Raji (cell line): Measurements from ENCODE around the gene KAT2B.

ENCODE experiments used
- POLR2A ChIP-seq: IDR thresholded peaks from 2 replicates; pipeline ENCODE4 v1.6.1; 2011; ENCODE audit warnings: low read depth, low read length, control low read depth; ENCODE audit not compliant: insufficient read depth

The KAT2B gene

DNA sequence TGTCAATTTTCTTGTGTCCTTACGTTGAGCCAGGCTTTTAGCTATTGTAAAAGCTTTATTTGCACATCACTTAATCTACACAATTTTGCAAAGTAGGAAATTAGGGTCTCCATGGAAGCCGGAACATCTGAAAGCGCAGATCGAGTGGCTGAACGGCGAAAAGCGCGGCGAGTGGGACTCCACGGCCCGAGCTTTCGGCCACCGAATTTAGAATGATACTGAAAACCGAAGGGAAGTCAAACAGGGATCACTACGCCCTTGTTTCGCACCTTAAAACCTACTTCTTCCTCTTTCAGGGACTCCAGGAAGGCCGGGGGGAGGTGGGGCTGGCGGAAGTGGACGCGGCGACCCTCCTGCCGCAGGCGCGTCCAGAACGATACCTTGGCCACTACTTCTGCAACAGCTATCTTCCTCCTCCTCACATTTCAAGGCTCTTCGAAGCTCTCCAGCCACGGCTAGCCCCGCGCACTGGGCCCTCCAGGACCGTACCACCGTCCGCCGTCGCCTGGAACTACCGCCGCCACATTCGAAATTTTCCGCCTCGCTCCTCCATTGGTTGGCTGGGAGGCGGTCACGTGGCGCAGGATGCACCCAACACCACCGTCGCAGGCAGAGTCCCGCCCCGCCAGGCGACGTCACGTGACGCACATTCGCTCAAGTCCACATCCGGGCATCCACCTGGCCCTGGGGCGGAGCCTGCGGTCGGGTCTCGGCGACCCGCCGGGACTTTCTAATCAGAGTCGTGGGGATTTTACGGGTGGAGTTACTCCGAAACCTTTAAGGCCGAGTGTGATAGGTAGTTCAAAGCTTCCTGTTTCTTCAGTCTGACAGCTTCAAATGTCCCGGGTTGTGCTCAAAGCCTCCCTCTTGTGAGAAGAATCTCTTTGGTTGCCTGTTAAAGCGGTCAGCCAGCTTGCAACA is 145.7 kb downstream of the KAT2B start, which contains the start of gene SGO1:
Gene SGO1, minus strand, starts transcription at position 528 of the 921 bp plus-strand sequence. CDS start 2,179 bp downstream, outside the sequence.
- TF ChIP-seq POLR2A: peak; percentile 77

DNA sequence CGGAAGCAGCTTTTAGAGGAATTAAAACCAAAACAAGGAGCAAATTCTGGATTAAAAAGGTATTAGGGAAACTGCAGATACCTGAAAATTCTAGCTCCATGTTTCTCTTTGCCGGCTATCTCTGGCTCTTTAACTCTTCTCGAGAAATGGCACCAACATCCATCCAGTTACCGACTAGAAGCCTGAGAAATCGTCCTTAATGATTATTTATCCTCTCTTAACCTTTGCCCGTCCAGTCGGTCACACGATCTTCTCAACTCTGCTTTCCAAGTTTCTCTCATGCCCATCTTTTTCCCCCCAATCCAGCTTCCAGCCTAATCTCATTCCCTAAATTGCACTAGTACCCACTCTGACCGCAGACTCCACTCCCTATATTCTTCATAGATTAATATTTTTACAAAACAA is 146.4 kb downstream of the KAT2B start:
- TF ChIP-seq POLR2A: no peak

DNA sequence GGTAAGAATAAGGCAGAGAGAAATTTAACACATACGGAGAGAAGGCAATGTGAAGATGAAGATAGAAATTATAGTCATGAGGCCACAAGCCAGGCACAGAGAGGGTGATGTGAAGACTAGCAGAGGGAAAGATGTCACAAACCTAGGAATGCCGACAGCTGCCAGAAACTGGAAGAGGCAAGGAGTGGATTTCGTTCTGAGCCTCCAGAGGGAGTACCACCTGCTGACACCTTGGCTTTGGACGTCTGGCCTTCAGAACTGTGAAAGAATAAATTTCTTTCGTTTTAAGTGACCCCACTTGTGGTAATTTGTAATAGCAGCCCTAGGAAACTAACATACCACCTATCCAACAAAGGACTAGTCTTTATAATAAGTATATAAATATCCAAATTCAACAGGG is 150.7 kb downstream of the KAT2B start:
- no peak for TF ChIP-seq POLR2A

DNA sequence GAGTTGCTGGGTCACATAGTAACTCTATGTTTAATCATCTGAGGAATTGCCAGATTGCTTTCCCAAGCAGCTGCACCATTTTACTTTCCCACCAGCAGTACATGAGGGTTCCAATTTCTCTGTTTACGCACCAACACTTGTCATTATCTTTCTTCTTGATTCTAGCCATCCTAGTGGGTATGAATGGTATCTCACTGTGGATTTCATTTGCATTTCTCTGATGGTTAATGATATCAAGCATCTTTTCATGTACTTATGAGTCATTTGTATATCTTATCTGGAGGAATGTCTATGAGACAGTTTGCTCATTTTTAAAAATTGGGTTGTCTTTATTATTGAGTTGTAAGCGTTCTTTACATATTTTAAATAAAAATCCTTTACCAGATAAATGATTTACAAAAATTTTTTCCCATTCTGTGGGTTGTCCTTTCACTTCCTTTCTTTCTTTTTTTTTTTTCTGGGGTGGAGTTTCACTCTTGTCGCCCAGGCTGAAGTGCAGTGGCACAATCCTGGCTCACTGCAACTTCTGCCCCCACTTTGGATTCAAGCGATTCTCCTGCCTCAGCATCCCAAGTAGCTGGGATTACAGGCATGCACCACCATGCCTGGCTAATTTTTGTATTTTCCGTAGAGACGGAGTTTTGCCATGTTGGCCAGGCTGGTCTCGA is 154.7 kb downstream of the KAT2B start:
- TF ChIP-seq POLR2A: no peak

DNA sequence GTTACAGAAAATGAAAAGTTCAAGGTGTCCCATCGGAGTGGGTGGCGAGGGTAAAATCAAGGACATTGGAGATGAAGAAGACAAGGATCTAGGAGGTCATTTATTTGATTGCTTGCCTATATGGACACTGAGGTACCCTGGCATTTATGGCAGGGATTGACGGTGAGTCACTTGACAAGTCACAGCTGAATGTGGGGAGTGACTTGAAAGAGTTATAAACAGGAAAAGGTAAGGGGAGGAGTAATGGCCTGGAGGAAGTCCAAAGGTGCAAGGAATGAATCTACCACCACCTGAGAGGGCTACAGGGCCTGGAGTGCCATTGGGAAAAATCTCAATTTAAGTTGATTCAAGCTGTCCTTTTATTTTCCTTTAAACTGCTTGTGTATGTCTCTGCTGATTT is 157.5 kb downstream of the KAT2B start:
- TF ChIP-seq POLR2A: no peak

DNA sequence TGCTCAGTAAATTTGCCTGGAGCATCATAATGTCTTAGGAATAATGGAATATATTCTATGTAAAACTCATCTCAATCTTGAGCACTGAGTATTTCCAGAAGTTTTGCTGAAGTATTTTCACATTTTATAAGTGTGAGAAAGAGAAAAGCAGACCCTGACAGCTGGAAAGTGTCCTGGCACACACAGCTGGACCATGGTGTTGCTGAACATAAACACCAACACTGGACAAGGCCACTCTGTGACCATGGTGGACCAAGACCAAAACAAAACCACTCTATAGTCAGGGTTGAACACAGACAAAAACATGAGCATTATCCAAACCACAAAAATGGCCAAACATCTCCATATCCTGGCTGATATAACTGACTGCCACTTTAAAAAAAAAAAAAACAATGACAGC is 160.9 kb downstream of the KAT2B start:
- TF ChIP-seq POLR2A: no peak
